Nephron (organoid): ENCODE data around the gene PIH1D1.

Experiments used
- H3K27ac Mint-ChIP-seq, 3 experiments: 2 replicates each; pipeline ENCODE4 v1.8.0; 2020; ENCODE audit warnings: mixed read lengths in 3 of 3, mild to moderate bottlenecking in 2 of 3, moderate library complexity in 1 of 3
- H3K27me3 Mint-ChIP-seq: 2 replicates; pipeline ENCODE4 v1.8.0; 2021; ENCODE audit warnings: low read depth, mild to moderate bottlenecking, moderate library complexity, mixed read lengths
- H3K36me3 Mint-ChIP-seq: 2 replicates; pipeline ENCODE4 v1.8.0; 2020; ENCODE audit warnings: low read depth, mixed read lengths
- H3K4me1 Mint-ChIP-seq: 2 replicates; pipeline ENCODE4 v1.8.0; 2020; ENCODE audit warnings: mixed read lengths
- H3K4me3 Mint-ChIP-seq, 3 experiments: 2 replicates each; pipeline ENCODE4 v1.8.0; 2020; ENCODE audit warnings: mild to moderate bottlenecking in 3 of 3, mixed read lengths in 3 of 3, moderate library complexity in 2 of 3
- H3K9me3 Mint-ChIP-seq: 2 replicates; pipeline ENCODE4 v1.8.0; 2020; ENCODE audit warnings: mixed read lengths
- TF ChIP-seq, protein P1 (sequence below), 3 experiments: fragments of 200-600 bp; sonication (generic); IDR thresholded peaks; one replicate each; pipeline ENCODE4 v1.5.0; 2021; ENCODE audit warnings: antibody characterized with exemption in 3 of 3; ENCODE audit not compliant: unreplicated experiment in 3 of 3

Gene PIH1D1

DNA sequence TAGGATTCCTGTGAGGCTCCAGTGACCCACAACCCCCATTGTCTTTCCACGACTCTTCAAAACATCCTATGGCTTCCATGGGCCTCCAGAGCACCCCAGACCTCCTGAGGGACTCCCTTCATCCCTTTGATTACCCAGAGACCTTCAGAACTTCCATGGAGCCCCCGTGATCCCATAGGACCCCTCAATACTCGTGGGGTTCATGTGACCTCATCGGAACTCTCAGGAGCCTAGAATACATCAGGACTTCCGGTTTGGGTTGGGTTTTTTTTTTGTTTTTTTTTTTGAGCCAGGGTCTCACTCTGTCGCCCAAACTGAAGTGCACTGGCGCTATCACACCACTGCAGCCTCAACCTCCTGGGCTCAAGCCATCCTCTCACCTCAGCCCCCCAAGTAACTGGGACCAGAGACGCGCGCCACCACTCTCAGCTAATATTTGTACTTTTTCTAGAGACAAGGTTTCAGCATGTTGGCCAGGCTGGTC, 2.2 kb upstream of the PIH1D1 start:
- H3K9me3 Mint-ChIP-seq: no peaks in the 10 kb centered on the region
- peaks cover 26% of the 10 kb centered on the region for H3K36me3 Mint-ChIP-seq
- H3K27ac Mint-ChIP-seq: peak overlapping the region; percentile 98 to 100 (median 99)
- H3K4me1 Mint-ChIP-seq: peaks cover 19% of the 10 kb centered on the region
- H3K27me3 Mint-ChIP-seq: no peaks in the 10 kb centered on the region
- TF ChIP-seq, protein P1, sequence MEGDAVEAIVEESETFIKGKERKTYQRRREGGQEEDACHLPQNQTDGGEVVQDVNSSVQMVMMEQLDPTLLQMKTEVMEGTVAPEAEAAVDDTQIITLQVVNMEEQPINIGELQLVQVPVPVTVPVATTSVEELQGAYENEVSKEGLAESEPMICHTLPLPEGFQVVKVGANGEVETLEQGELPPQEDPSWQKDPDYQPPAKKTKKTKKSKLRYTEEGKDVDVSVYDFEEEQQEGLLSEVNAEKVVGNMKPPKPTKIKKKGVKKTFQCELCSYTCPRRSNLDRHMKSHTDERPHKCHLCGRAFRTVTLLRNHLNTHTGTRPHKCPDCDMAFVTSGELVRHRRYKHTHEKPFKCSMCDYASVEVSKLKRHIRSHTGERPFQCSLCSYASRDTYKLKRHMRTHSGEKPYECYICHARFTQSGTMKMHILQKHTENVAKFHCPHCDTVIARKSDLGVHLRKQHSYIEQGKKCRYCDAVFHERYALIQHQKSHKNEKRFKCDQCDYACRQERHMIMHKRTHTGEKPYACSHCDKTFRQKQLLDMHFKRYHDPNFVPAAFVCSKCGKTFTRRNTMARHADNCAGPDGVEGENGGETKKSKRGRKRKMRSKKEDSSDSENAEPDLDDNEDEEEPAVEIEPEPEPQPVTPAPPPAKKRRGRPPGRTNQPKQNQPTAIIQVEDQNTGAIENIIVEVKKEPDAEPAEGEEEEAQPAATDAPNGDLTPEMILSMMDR (IDR thresholded peaks at IDR 0.05; ENCODE audit: unreplicated experiment in 3 of 3): no peak
- H3K4me3 Mint-ChIP-seq: peak overlapping the region; percentile 92 to 99 (median 94)

DNA sequence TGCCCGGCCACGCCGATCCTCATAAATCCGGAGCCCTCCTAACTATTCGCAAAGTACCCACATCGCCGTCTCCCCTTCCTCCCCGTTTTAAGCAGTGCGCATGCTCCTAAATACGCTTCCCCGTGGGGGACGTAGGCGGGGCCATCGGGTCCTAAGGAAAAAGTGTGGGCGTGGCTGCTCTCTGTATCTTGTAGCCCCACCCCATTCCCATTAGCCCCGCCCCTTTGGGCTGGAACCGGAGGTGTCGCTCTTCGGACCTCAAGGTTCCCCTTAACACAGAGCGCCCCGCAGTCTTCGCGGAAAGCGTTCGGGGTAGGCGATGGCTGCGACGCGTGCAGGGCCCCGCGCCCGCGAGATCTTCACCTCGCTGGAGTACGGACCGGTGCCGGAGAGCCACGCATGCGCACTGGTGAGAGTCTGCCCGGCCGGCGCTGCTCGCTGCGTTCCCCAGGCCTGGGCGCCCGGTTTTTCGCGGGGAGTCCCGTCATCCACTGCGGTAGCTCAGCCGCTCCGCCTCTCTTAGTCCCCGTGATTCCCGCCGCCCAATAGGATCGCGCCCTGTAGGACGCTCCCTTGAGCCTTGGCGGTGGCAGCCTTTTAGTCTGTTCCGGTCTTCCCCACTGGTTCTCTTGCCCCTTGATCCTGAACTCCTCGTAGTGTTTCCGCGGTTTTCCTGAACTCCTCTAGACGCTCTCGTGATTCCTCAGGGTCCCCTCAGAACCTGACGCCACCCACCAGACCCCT, 1.6 kb upstream of the PIH1D1 start, which contains the start of gene ALDH16A1:
ALDH16A1 (plus strand) TSS at position 213 of the 744 bp plus-strand sequence; CDS start at position 320, 107 bp downstream.
- H3K4me3 Mint-ChIP-seq: peak within 1 kb of the TSS; percentile 95 to 99 (median 99)
- H3K4me1 Mint-ChIP-seq: peaks cover 19% of the 10 kb centered on the region
- no peaks in the 10 kb centered on the region for H3K27me3 Mint-ChIP-seq
- TF ChIP-seq, protein P1 (IDR thresholded peaks at IDR 0.05; ENCODE audit: unreplicated experiment in 3 of 3): no peak
- H3K9me3 Mint-ChIP-seq: no peaks in the 10 kb centered on the region
- H3K36me3 Mint-ChIP-seq: peaks cover 32% of the 10 kb centered on the region
- H3K27ac Mint-ChIP-seq: peak within 1 kb of the TSS; percentile 98 to 100 (median 99)

DNA sequence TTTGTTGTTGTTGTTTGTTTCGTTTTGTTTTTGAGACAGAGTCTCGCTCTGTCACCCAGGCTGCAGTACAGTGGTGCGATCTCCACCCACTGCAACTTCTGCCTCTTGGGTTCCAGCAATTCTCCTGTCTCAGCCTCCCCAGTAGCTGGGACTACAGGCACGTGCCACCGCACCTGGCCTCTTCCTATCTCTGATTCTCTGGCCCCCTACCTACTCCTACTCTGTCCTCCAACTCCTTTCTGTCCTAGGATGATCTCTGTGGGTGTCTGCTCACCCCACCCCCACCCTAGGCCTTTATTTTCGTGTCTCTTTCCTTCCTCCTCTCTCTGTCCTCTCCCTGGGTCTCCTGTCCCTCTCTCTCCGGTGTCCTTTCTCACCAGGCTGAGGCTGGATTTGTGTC, 1.2 kb downstream of the PIH1D1 start:
- H3K4me1 Mint-ChIP-seq: peaks cover 12% of the 10 kb centered on the region
- H3K36me3 Mint-ChIP-seq: peaks cover 32% of the 10 kb centered on the region
- TF ChIP-seq, protein P1 (IDR thresholded peaks at IDR 0.05; ENCODE audit: unreplicated experiment in 3 of 3): no peak
- H3K4me3 Mint-ChIP-seq: peak overlapping the region; percentile 95 to 99 (median 99)
- no peak overlapping the region for H3K27ac Mint-ChIP-seq
- H3K9me3 Mint-ChIP-seq: no peaks in the 10 kb centered on the region
- H3K27me3 Mint-ChIP-seq: no peaks in the 10 kb centered on the region

DNA sequence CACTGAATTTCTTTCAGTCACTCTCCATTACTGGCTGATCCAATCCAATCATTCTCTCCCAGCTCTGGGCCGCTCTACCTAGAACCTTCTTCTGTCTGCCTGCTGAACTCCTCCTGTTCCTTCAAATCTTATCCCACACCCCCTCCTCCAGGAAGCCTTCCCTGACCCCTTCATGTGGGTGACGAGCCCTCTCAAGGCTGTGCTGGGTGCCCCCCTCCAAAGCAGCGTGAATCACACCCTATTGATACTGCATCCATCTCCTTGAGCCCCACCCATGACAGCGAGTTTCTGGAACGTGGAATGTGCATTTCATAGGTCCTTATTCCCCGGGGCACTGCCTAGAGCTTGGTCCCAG, 3.2 kb downstream of the PIH1D1 start:
- TF ChIP-seq, protein P1 (IDR thresholded peaks at IDR 0.05; ENCODE audit: unreplicated experiment in 3 of 3): no peak
- peak overlapping the region; percentile 77 to 99 (median 78) for H3K4me3 Mint-ChIP-seq
- H3K4me1 Mint-ChIP-seq: peaks cover 12% of the 10 kb centered on the region
- peaks cover 32% of the 10 kb centered on the region for H3K36me3 Mint-ChIP-seq
- peaks cover 7% of the 10 kb centered on the region for H3K27me3 Mint-ChIP-seq
- no peak overlapping the region for H3K27ac Mint-ChIP-seq
- H3K9me3 Mint-ChIP-seq: no peaks in the 10 kb centered on the region

DNA sequence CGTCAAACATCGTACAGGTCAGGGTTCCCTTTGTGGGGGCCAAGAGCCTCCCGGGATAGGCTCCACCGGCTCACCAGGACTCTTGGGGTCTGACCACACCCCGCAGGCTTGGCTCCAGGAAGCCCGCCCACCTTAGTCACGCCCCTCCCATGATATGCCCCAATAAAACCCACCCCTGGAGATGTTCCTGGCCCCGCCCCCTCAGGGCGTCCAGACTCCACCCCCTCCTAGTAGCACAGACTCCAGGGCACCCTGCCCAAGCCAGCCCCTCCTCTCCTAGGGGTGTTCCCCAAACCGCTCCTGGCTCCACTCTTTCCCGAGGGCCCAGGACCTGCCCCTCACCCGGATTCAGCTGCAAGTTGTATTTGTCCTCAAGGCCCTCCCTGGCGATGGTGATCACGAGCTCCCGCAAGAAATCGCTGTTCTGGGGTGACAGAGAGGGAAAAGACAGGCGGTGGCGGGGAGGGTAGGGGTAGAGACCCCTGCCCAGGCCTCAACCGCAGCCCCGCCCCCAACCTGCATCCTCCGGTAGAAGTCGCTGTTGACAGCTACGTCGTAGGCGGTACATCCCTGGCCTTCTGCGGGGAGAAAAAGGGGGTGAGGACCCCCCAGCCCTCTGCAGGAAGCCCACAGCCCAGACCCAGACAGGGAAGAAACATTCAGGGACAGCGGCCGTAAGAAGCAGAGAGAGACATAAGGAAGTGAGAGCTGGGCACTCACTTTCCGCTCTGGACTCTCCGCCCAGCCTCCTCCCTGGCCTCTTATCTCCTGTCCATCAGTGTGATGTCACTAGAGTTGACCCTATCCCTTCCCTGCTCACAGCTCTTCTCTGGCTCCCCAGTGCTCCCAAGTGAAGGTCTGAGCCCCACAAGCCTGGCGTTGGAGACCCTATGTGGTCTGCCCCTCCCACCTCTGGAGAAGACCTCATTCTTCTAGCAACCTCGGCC, 3.9 kb downstream of the PIH1D1 start:
- TF ChIP-seq, protein P1 (IDR thresholded peaks at IDR 0.05; ENCODE audit: unreplicated experiment in 3 of 3): no peak
- H3K27me3 Mint-ChIP-seq: peaks cover 14% of the 10 kb centered on the region
- peaks cover 32% of the 10 kb centered on the region for H3K36me3 Mint-ChIP-seq
- H3K27ac Mint-ChIP-seq: no peak overlapping the region
- no peaks in the 10 kb centered on the region for H3K9me3 Mint-ChIP-seq
- peak overlapping the region in 2 of 3 experiments; percentile 48 to 77 for H3K4me3 Mint-ChIP-seq
- peaks cover 8% of the 10 kb centered on the region for H3K4me1 Mint-ChIP-seq
